Activated CD8-positive, alpha-beta T cell treated with anti-CD3 and anti-CD28 coated beads for 36 hours (primary cell): ENCODE data around the gene TBXA2R. TPM values are rescaled to one million over a fixed set of nuclear protein-coding genes. Genes with fewer than 3 reads are reported as not detected.

ENCODE experiments used
- ATAC-seq: fragments of 200-7000 bp; cut with Tn5 transposase; one replicate; pipeline ENCODE4 v1.10.0; 2021; ENCODE audit warnings: mild to moderate bottlenecking, moderate library complexity
- CTCF ChIA-PET: fragments of 350-600 bp; sonication (Branson Sonifier 250); formaldehyde crosslinking; loops from one replicate; lab custom pipeline; 2021; ENCODE audit warnings: antibody characterized with exemption; lab: Charles Lee
- POLR2A ChIA-PET: fragments of 350-600 bp; sonication (Branson Sonifier 250); formaldehyde crosslinking; loops from one replicate; lab custom pipeline; 2021; ENCODE audit warnings: antibody characterized with exemption; lab: Charles Lee
- DNase-seq: peaks from one replicate; pipeline ENCODE4 v3.0.0-alpha.2; 2020
- H3K27ac Mint-ChIP-seq: one replicate; pipeline ENCODE4 v1.8.0; 2021; ENCODE audit warnings: mild to moderate bottlenecking, mixed read lengths
- H3K27me3 Mint-ChIP-seq: one replicate; pipeline ENCODE4 v1.8.0; 2021; ENCODE audit warnings: mixed read lengths
- H3K36me3 Mint-ChIP-seq: one replicate; pipeline ENCODE4 v1.8.0; 2021; ENCODE audit warnings: low read depth, mixed read lengths
- H3K4me1 Mint-ChIP-seq: one replicate; pipeline ENCODE4 v1.8.0; 2021; ENCODE audit warnings: low read depth, mixed read lengths
- H3K4me3 Mint-ChIP-seq: one replicate; pipeline ENCODE4 v1.8.0; 2021; ENCODE audit warnings: mild to moderate bottlenecking, moderate library complexity, mixed read lengths
- H3K9me3 Mint-ChIP-seq: one replicate; pipeline ENCODE4 v1.8.0; 2021; ENCODE audit warnings: mixed read lengths
- intact Hi-C: fragments of 100-400 bp; cut with micrococcal nuclease; formaldehyde crosslinking; loops from one replicate; pipeline ENCODE4 v1.10.0; 2022
- total RNA-seq, 2 experiments: library from RNA; stranded (reverse); gene quantifications; one replicate each; pipeline ENCODE4 v1.2.3, GENCODE V29; 2021
- TF ChIP-seq, protein P1 (sequence below): fragments of 200-600 bp; IDR thresholded peaks from one replicate; pipeline ENCODE4 v1.8.0; 2022; ENCODE audit warnings: antibody characterized with exemption, mild to moderate bottlenecking

The TBXA2R gene
- total RNA-seq, 2 experiments from 2014 or later, result 2.7 to 3.0 TPM

GRCh38 chr19:3614858-3615505 lies 8.3 kb upstream of the TBXA2R start:
- Mint-ChIP-seq H3K9me3 (no peaks in the 10 kb centered on the region), H3K4me3 (no peak overlapping the region), H3K36me3 (peaks cover 9% of the 10 kb centered on the region), H3K27me3 (no peaks in the 10 kb centered on the region), H3K27ac (no peak overlapping the region), H3K4me1 (peaks cover 9% of the 10 kb centered on the region)
- CTCF ChIA-PET, result no interaction called here
- ATAC-seq (no peak), DNase-seq (no peak)
- POLR2A ChIA-PET, result no interaction called here
- intact Hi-C loops, result no loop called here
- TF ChIP-seq, protein P1, sequence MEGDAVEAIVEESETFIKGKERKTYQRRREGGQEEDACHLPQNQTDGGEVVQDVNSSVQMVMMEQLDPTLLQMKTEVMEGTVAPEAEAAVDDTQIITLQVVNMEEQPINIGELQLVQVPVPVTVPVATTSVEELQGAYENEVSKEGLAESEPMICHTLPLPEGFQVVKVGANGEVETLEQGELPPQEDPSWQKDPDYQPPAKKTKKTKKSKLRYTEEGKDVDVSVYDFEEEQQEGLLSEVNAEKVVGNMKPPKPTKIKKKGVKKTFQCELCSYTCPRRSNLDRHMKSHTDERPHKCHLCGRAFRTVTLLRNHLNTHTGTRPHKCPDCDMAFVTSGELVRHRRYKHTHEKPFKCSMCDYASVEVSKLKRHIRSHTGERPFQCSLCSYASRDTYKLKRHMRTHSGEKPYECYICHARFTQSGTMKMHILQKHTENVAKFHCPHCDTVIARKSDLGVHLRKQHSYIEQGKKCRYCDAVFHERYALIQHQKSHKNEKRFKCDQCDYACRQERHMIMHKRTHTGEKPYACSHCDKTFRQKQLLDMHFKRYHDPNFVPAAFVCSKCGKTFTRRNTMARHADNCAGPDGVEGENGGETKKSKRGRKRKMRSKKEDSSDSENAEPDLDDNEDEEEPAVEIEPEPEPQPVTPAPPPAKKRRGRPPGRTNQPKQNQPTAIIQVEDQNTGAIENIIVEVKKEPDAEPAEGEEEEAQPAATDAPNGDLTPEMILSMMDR, result no peak

GRCh38 chr19:3613818-3614661 lies 7.4 kb upstream of the TBXA2R start:
- Mint-ChIP-seq H3K4me3 (no peak overlapping the region), H3K4me1 (peaks cover 9% of the 10 kb centered on the region), H3K27ac (no peak overlapping the region), H3K9me3 (no peaks in the 10 kb centered on the region), H3K27me3 (no peaks in the 10 kb centered on the region), H3K36me3 (peaks cover 9% of the 10 kb centered on the region)
- TF ChIP-seq, protein P1, result no peak
- POLR2A ChIA-PET, result no interaction called here
- DNase-seq (no peak), ATAC-seq (no peak)
- intact Hi-C loops, result no loop called here
- CTCF ChIA-PET, result no interaction called here

DNA sequence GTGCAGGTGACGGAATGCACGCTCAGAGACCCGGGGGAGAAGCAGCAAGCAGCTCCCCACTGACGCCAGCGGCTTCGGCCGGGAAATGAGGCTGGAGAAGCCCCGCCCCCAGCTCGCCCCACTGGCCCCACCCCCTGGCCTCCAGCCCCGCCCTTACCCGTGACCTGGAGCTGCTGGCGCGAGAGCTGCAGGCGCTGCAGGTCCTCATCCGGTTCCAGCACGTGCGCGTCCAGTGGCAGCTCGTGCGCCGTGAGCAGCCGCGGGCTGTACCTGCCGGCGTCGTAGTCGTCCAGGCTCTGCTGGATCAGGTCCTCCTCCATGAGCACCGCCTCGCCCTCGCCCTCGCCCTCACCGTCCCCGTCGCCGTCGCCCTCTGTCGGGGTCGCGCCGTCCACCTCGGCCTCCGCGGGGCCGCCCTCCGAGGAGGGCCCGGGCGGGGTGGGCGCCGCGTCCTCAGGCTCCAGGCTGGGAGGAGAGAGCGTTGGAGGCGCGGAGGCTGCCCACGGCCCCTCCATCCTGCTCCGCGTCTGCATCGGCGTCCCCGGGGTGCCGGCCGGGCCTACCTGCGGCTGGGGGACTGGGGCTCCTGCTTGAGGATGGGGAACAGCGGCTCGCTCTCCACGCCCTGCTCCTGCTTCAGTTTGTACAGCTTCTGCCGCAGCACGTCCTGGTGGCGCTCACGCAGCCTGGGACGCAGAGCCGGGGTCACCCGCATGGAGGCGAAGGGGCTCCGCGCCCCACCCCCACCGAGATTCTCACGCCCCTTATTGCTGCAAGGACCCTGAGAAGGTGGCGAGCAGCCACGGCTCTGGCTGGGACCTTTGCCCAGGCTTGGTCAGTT lies 6.4 kb upstream of the TBXA2R start:
- no peak overlapping the region for H3K27ac Mint-ChIP-seq
- H3K4me1 Mint-ChIP-seq, result peaks cover 11% of the 10 kb centered on the region
- H3K4me3 Mint-ChIP-seq, result no peak overlapping the region
- H3K9me3 Mint-ChIP-seq, result no peaks in the 10 kb centered on the region
- TF ChIP-seq, protein P1, result no peak
- no peak for ATAC-seq
- no peak for DNase-seq
- POLR2A ChIA-PET, result no interaction called here
- peaks cover 9% of the 10 kb centered on the region for H3K36me3 Mint-ChIP-seq
- intact Hi-C loops, result no loop called here
- no peaks in the 10 kb centered on the region for H3K27me3 Mint-ChIP-seq
- CTCF ChIA-PET, result no interaction called here

DNA sequence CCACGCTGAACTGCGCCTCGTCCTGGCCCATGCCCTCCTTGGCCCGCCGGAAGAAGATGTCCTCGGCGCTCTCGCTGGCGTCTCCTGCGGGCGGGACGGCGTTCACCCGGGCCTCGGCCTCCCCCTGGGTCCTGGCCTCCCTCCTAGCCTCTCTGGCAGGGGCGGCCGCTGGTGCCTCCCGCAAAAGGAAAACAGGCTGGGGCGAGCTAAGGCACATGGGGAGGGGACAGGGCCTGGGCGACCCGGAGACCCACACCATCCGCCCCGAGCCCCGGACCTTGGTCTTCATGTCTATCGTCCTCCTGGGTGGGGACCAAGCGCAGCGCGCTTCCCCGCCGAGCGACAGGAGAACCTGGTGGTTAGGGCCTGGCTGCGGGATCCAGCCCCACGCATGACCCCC lies 5.7 kb upstream of the TBXA2R start:
- Mint-ChIP-seq H3K27me3 (no peaks in the 10 kb centered on the region), H3K27ac (no peak overlapping the region), H3K4me1 (peaks cover 11% of the 10 kb centered on the region), H3K4me3 (no peak overlapping the region), H3K36me3 (peaks cover 9% of the 10 kb centered on the region), H3K9me3 (no peaks in the 10 kb centered on the region)
- TF ChIP-seq, protein P1, result no peak
- intact Hi-C loops, result no loop called here
- ATAC-seq, result no peak
- ChIA-PET CTCF (interaction anchor here (1.0 kb wide), 1 partner anchor 67 kb away, joined by 3 read pairs; no protein-coding TSS in a partner anchor), POLR2A (no interaction called here)
- DNase-seq, result no peak
